Mesendoderm (in vitro differentiated cells): Measurements from ENCODE around the gene PNPO.

ENCODE experiments used
- DNase-seq: peaks from one replicate; pipeline ENCODE4 v3.0.0; 2013
- H2AK5ac ChIP-seq: 2 replicates; pipeline ENCODE4 v1.6.1; 2013; ENCODE audit warnings: low read length, inconsistent platforms
- H2BK120ac ChIP-seq: 2 replicates; pipeline ENCODE4 v1.6.1; 2013; ENCODE audit warnings: low read depth, mild to moderate bottlenecking, low read length, moderate library complexity, mixed read lengths
- H2BK15ac ChIP-seq: replicated peaks from 2 replicates; pipeline ENCODE4 v1.6.1; 2013; ENCODE audit warnings: low read depth, mild to moderate bottlenecking, moderate library complexity
- H2BK5ac ChIP-seq: 2 replicates; pipeline ENCODE4 v1.6.1; 2013; ENCODE audit warnings: low read length, inconsistent platforms
- H3K18ac ChIP-seq: 2 replicates; pipeline ENCODE4 v1.6.1; 2013; ENCODE audit warnings: mild to moderate bottlenecking, low read length, mixed read lengths
- H3K23ac ChIP-seq: one replicate; pipeline ENCODE4 v1.6.1; 2013; ENCODE audit warnings: low read length
- H3K27ac ChIP-seq: 2 replicates; pipeline ENCODE4 v1.5.1; 2013; ENCODE audit warnings: low read depth, mild to moderate bottlenecking, inconsistent platforms, low read length, moderate library complexity
- H3K27me3 ChIP-seq: 2 replicates; pipeline ENCODE4 v1.6.1; 2013; ENCODE audit warnings: low read length, control low read depth, mild to moderate bottlenecking, inconsistent platforms; ENCODE audit not compliant: insufficient read depth, poor library complexity
- H3K36me3 ChIP-seq: 2 replicates; pipeline ENCODE4 v1.6.1; 2013; ENCODE audit warnings: low read length, inconsistent platforms; ENCODE audit not compliant: control insufficient read depth, insufficient read depth
- H3K4ac ChIP-seq: one replicate; pipeline ENCODE4 v1.6.1; 2013; ENCODE audit warnings: low read depth, mild to moderate bottlenecking, low read length, moderate library complexity
- H3K4me1 ChIP-seq: 2 replicates; pipeline ENCODE4 v1.6.1; 2013; ENCODE audit warnings: low read depth, low read length, inconsistent platforms; ENCODE audit not compliant: control insufficient read depth
- H3K4me2 ChIP-seq: 2 replicates; pipeline ENCODE4 v1.6.1; 2013; ENCODE audit warnings: low read length
- H3K4me3 ChIP-seq: 2 replicates; pipeline ENCODE4 v1.5.1; 2013; ENCODE audit warnings: mild to moderate bottlenecking, low read length
- H3K56ac ChIP-seq: one replicate; pipeline ENCODE4 v1.6.1; 2013; ENCODE audit warnings: low read length
- H3K79me1 ChIP-seq: 2 replicates; pipeline ENCODE4 v1.6.1; 2013; ENCODE audit warnings: low read length, inconsistent platforms
- H3K79me2 ChIP-seq: 2 replicates; pipeline ENCODE4 v1.6.1; 2013; ENCODE audit warnings: mild to moderate bottlenecking, low read length; ENCODE audit not compliant: control insufficient read depth, insufficient read depth
- H3K9ac ChIP-seq: 2 replicates; pipeline ENCODE4 v1.6.1; 2013; ENCODE audit warnings: low read length, inconsistent platforms
- H4K5ac ChIP-seq: one replicate; pipeline ENCODE4 v1.6.1; 2013; ENCODE audit warnings: low read length
- H4K8ac ChIP-seq: one replicate; pipeline ENCODE4 v1.6.1; 2013; ENCODE audit warnings: low read depth, mild to moderate bottlenecking, control low read depth, low read length, moderate library complexity
- WGBS: extraction: QIAGEN DNeasy Blood & Tissue Kit; methylation state at CpG from one replicate; pipeline ENCODE4 v1.1.7; 2013; ENCODE audit warnings: low lambda C conversion rate, missing lambda C conversion rate; ENCODE audit not compliant: insufficient coverage; ENCODE audit errors: extremely low coverage; 5-methylcytosine and 5-hydroxymethylcytosine counted together

Gene PNPO

GRCh38 chr17:47959825-47960655 is 18.7 kb downstream of the PNPO start:
- Histone ChIP-seq H3K79me1 (no peaks in the 10 kb centered on the region), H3K23ac (no peak overlapping the region), H3K79me2 (no peaks in the 10 kb centered on the region), H3K27ac (no peak overlapping the region), H3K4me3 (no peak overlapping the region), H3K56ac (no peak overlapping the region), H3K4me1 (peaks cover 2% of the 10 kb centered on the region), H2BK120ac (no peak overlapping the region), H2AK5ac (no peak overlapping the region), H3K4me2 (no peak overlapping the region), H3K18ac (no peak overlapping the region), H3K9ac (no peak overlapping the region), H2BK5ac (no peak overlapping the region), H4K8ac (no peak overlapping the region), H3K4ac (no peak overlapping the region), H3K36me3 (no peaks in the 10 kb centered on the region), H4K5ac (no peak overlapping the region), H2BK15ac (no peak overlapping the region), H3K27me3 (no peaks in the 10 kb centered on the region)
- no peak for DNase-seq
- WGBS = no CpG with 5 or more reads among the region's 8 CpGs

DNA sequence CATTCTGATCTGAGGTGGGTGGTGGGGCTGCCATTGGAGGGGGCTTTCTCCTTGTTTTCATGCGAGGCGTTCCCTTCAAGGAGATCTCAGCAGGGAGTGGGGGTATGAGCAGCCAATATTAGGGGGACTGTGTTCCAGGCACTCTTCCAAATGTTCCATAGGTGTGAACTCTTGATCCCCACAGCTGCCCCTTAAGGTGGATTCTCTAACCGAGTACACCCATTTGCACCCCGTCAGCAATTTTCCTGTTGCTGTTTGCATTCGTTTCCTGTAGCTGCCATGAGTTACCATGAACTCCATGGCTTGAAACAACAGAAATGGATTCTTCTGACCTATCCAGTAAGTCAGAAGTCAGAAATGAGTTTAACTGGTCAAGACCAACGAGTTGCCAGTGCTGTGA is 20.0 kb downstream of the PNPO start:
- no peak overlapping the region for H2BK15ac ChIP-seq
- peaks cover 2% of the 10 kb centered on the region for H3K4me1 ChIP-seq
- no peak overlapping the region for H3K4me2 ChIP-seq
- no peaks in the 10 kb centered on the region for H3K27me3 ChIP-seq
- H3K56ac ChIP-seq = no peak overlapping the region
- no CpG with 5 or more reads among the region's 6 CpGs for WGBS
- H3K36me3 ChIP-seq = no peaks in the 10 kb centered on the region
- no peak overlapping the region for H3K23ac ChIP-seq
- DNase-seq = no peak
- no peak overlapping the region for H2AK5ac ChIP-seq
- no peak overlapping the region for H2BK5ac ChIP-seq
- H4K5ac ChIP-seq = no peak overlapping the region
- H2BK120ac ChIP-seq = no peak overlapping the region
- H3K4ac ChIP-seq = no peak overlapping the region
- no peak overlapping the region for H3K18ac ChIP-seq
- no peaks in the 10 kb centered on the region for H3K79me2 ChIP-seq
- H3K79me1 ChIP-seq = no peaks in the 10 kb centered on the region
- H3K27ac ChIP-seq = no peak overlapping the region
- H3K9ac ChIP-seq = no peak overlapping the region
- no peak overlapping the region for H3K4me3 ChIP-seq
- H4K8ac ChIP-seq = no peak overlapping the region

- no CpG with 5 or more reads among the region's 3 CpGs for WGBS
- Histone ChIP-seq H4K5ac (no peak overlapping the region), H2BK120ac (no peak overlapping the region), H3K4me3 (no peak overlapping the region), H3K56ac (no peak overlapping the region), H4K8ac (no peak overlapping the region), H3K36me3 (no peaks in the 10 kb centered on the region), H3K4ac (no peak overlapping the region), H3K4me1 (peaks cover 1% of the 10 kb centered on the region), H3K79me1 (no peaks in the 10 kb centered on the region), H3K27ac (no peak overlapping the region), H3K27me3 (no peaks in the 10 kb centered on the region), H3K79me2 (no peaks in the 10 kb centered on the region), H3K18ac (no peak overlapping the region), H3K9ac (no peak overlapping the region), H2BK15ac (no peak overlapping the region), H2AK5ac (no peak overlapping the region), H3K23ac (no peak overlapping the region), H3K4me2 (no peak overlapping the region), H2BK5ac (no peak overlapping the region)
- no peak for DNase-seq
Observed at GRCh38 chr17:47962901-47963300, 21.5 kb downstream of the PNPO start.

DNA sequence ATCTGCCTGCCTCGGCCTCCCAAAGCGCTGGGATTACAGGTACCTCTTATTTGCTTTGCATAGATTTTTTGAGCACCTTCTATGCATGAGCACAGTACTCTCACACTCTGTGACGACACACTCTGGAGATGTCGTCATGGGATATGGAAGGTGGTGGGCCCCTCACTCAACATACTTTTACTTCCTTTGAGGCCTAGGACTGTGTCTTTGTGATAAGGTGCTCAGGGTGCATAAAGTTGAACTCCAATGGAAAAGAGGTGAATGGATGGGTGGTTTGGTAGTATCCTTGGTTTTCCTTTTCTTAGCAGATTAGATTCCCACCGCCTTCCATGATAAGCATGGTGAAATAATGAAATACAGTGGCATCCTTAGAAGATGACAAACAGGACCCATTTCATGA is 23.5 kb downstream of the PNPO start:
- H2AK5ac ChIP-seq = no peak overlapping the region

GRCh38 chr17:47966079-47966519 is 24.7 kb downstream of the PNPO start:
- Histone ChIP-seq H3K18ac (no peak overlapping the region), H3K36me3 (no peaks in the 10 kb centered on the region), H2BK5ac (no peak overlapping the region), H4K5ac (no peak overlapping the region), H2BK120ac (no peak overlapping the region), H3K9ac (no peak overlapping the region), H3K23ac (no peak overlapping the region), H2BK15ac (no peak overlapping the region), H2AK5ac (no peak overlapping the region), H4K8ac (no peak overlapping the region), H3K4me2 (no peak overlapping the region), H3K79me1 (no peaks in the 10 kb centered on the region), H3K27ac (no peak overlapping the region), H3K4me3 (no peak overlapping the region), H3K4me1 (no peaks in the 10 kb centered on the region), H3K27me3 (no peaks in the 10 kb centered on the region), H3K56ac (no peak overlapping the region), H3K4ac (no peak overlapping the region), H3K79me2 (no peaks in the 10 kb centered on the region)
- no CpG with 5 or more reads among the region's 1 CpG for WGBS
- DNase-seq = no peak

More for the DNA sequence above, 23.5 kb downstream of the PNPO start:
- H4K5ac ChIP-seq = no peak overlapping the region
- H2BK5ac ChIP-seq = no peak overlapping the region
- no peak overlapping the region for H2BK15ac ChIP-seq
- no peak overlapping the region for H3K9ac ChIP-seq
- H3K27me3 ChIP-seq = no peaks in the 10 kb centered on the region
- no peaks in the 10 kb centered on the region for H3K79me2 ChIP-seq
- no peak overlapping the region for H3K4me2 ChIP-seq
- no peaks in the 10 kb centered on the region for H3K4me1 ChIP-seq
- WGBS = no CpG with 5 or more reads among the region's 5 CpGs
- no peaks in the 10 kb centered on the region for H3K36me3 ChIP-seq
- no peak overlapping the region for H2BK120ac ChIP-seq
- H4K8ac ChIP-seq = no peak overlapping the region
- DNase-seq = no peak
- H3K4ac ChIP-seq = no peak overlapping the region
- H3K18ac ChIP-seq = no peak overlapping the region
- H3K27ac ChIP-seq = no peak overlapping the region
- no peak overlapping the region for H3K4me3 ChIP-seq
- H3K56ac ChIP-seq = no peak overlapping the region
- no peaks in the 10 kb centered on the region for H3K79me1 ChIP-seq
- no peak overlapping the region for H3K23ac ChIP-seq
